Parathyroid adenoma (tissue), 2 donors: Measurements from ENCODE around the gene ARR3.
"Not testable (repeated sequence)": the region's sequence is repeated elsewhere in the genome, so short reads cannot be mapped to it uniquely, and the experiment has no call there.

Experiments
- H2AFZ ChIP-seq: fragments of 300-600 bp; sonication (generic); one replicate; pipeline ENCODE4 v1.7.0; 2017; ENCODE audit warnings: antibody characterized with exemption, mild to moderate bottlenecking
- H3K27ac ChIP-seq: fragments of 300-600 bp; sonication (generic); one replicate; pipeline ENCODE4 v1.7.0; 2017
- H3K27me3 ChIP-seq: fragments of 300-600 bp; sonication (generic); one replicate; pipeline ENCODE4 v1.7.0; 2017; ENCODE audit warnings: low read length; ENCODE audit not compliant: control insufficient read depth, insufficient read depth
- H3K36me3 ChIP-seq: fragments of 300-600 bp; sonication (generic); one replicate; pipeline ENCODE4 v1.7.0; 2017; ENCODE audit warnings: low read length; ENCODE audit not compliant: control insufficient read depth, insufficient read depth
- H3K4me1 ChIP-seq: fragments of 300-600 bp; sonication (generic); one replicate; pipeline ENCODE4 v1.7.0; 2017; ENCODE audit warnings: control low read depth
- H3K4me2 ChIP-seq: fragments of 300-600 bp; sonication (generic); one replicate; pipeline ENCODE4 v1.7.0; 2017; ENCODE audit warnings: low read length
- H3K4me3 ChIP-seq: fragments of 300-600 bp; sonication (generic); one replicate; pipeline ENCODE4 v1.7.0; 2017; ENCODE audit warnings: low read depth, low read length
- H3K79me2 ChIP-seq: fragments of 300-600 bp; sonication (generic); one replicate; pipeline ENCODE4 v1.7.0; 2017; ENCODE audit warnings: control low read depth
- H3K9ac ChIP-seq: fragments of 300-600 bp; sonication (generic); one replicate; pipeline ENCODE4 v1.7.0; 2017; ENCODE audit warnings: mild to moderate bottlenecking
- H3K9me3 ChIP-seq: fragments of 300-600 bp; sonication (generic); one replicate; pipeline ENCODE4 v1.7.0; 2017; ENCODE audit warnings: low read length; ENCODE audit not compliant: control insufficient read depth
- TF ChIP-seq, protein P1 (sequence below): fragments of 300-600 bp; sonication (generic); IDR thresholded peaks from one replicate; pipeline ENCODE4 v1.7.0; 2017; ENCODE audit warnings: antibody characterized with exemption, mild to moderate bottlenecking
- donor health status: primary hyperparathyroidism.

The ARR3 gene

DNA sequence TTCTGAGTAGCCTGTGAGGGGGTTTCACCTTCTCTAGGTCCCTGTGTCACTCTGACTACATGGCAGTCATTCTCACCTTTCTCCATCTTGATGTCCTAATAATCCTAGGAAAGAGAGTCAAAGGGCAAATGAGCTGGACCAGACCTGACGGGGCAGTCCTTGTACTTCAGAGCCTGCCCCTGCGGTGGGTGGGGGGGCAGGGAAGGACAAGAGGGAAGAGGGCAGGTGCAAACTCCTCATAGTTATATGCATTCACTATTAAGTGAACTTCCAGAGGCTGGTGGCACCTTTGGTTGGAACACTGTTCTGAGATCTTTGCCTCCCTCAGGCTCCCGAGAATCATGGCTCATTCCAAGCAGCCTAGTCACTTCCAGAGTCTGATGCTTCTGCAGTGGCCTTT lies 33.8 kb upstream of the ARR3 start, which contains the start of gene AWAT1:
AWAT1 (plus strand) TSS at position 301 of the 400 bp plus-strand sequence; CDS start at position 342, 41 bp downstream.
- Histone ChIP-seq H3K27me3 (no peaks in the 10 kb centered on the region), H3K27ac (no peak within 1 kb of the TSS), H3K9ac (no peak within 1 kb of the TSS), H3K36me3 (no peaks in the 10 kb centered on the region), H3K9me3 (no peaks in the 10 kb centered on the region), H3K79me2 (no peaks in the 10 kb centered on the region), H3K4me3 (no peak within 1 kb of the TSS), H3K4me1 (no peaks in the 10 kb centered on the region), H2AFZ (no peak within 1 kb of the TSS), H3K4me2 (no peak within 1 kb of the TSS)
- TF ChIP-seq, protein P1, sequence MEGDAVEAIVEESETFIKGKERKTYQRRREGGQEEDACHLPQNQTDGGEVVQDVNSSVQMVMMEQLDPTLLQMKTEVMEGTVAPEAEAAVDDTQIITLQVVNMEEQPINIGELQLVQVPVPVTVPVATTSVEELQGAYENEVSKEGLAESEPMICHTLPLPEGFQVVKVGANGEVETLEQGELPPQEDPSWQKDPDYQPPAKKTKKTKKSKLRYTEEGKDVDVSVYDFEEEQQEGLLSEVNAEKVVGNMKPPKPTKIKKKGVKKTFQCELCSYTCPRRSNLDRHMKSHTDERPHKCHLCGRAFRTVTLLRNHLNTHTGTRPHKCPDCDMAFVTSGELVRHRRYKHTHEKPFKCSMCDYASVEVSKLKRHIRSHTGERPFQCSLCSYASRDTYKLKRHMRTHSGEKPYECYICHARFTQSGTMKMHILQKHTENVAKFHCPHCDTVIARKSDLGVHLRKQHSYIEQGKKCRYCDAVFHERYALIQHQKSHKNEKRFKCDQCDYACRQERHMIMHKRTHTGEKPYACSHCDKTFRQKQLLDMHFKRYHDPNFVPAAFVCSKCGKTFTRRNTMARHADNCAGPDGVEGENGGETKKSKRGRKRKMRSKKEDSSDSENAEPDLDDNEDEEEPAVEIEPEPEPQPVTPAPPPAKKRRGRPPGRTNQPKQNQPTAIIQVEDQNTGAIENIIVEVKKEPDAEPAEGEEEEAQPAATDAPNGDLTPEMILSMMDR, result no peak

- Histone ChIP-seq H3K4me1 (no peaks in the 10 kb centered on the region), H3K79me2 (no peaks in the 10 kb centered on the region), H2AFZ (no peak overlapping the region), H3K9ac (no peak overlapping the region), H3K4me3 (no peak overlapping the region), H3K4me2 (no peak overlapping the region), H3K27ac (no peak overlapping the region), H3K27me3 (no peaks in the 10 kb centered on the region), H3K36me3 (no peaks in the 10 kb centered on the region), H3K9me3 (no peaks in the 10 kb centered on the region)
- TF ChIP-seq, protein P1, result no peak
These were observed 27.4 kb upstream of the ARR3 start for GRCh38 chrX:70240751-70241150.

- Histone ChIP-seq H3K27me3 (no peaks in the 10 kb centered on the region), H3K9me3 (no peaks in the 10 kb centered on the region), H3K9ac (no peak overlapping the region), H3K4me1 (no peaks in the 10 kb centered on the region), H3K79me2 (no peaks in the 10 kb centered on the region), H3K36me3 (no peaks in the 10 kb centered on the region), H3K27ac (no peak overlapping the region), H3K4me2 (no peak overlapping the region), H3K4me3 (no peak overlapping the region), H2AFZ (no peak overlapping the region)
- TF ChIP-seq, protein P1, result no peak
These were observed 26.6 kb upstream of the ARR3 start for GRCh38 chrX:70241501-70241900.

- H3K9me3 ChIP-seq, H3K27ac ChIP-seq, H2AFZ ChIP-seq, H3K9ac ChIP-seq, H3K79me2 ChIP-seq, H3K4me1 ChIP-seq, H3K27me3 ChIP-seq, H3K4me2 ChIP-seq, H3K36me3 ChIP-seq, H3K4me3 ChIP-seq: not testable (repeated sequence)
These were observed 24.5 kb upstream of the ARR3 start for GRCh38 chrX:70243601-70244000.

DNA sequence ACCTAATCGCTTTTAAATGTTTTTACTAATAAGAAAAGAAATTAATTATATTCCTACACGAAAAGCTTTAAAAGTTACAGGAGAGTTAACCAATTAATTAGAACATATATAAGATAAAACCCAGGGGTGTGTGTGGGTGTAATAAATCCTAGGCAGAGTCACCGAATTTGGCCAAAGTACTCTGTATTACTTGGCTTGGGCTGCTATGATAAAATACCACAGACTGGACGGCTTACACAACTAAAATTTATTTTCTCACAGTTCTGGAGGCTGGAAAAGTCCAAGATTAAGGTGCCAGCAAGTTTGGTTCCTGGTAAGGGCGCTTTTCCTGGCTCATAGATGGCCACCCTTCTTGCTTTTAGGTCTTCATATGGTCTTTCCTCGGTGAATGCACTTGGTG lies 23.3 kb upstream of the ARR3 start:
- Histone ChIP-seq H3K36me3 (no peaks in the 10 kb centered on the region), H3K4me1 (no peaks in the 10 kb centered on the region), H3K27ac (no peak overlapping the region), H3K4me3 (no peak overlapping the region), H3K79me2 (no peaks in the 10 kb centered on the region), H3K27me3 (no peaks in the 10 kb centered on the region), H3K4me2 (no peak overlapping the region), H3K9ac (no peak overlapping the region), H2AFZ (no peak overlapping the region), H3K9me3 (no peaks in the 10 kb centered on the region)
- TF ChIP-seq, protein P1, result no peak
